Ovary (tissue), 3 donors: ENCODE data around the gene FAHD2B.

Experiments
- POLR2A ChIP-seq: fragments of 450-650 bp; IDR thresholded peaks from one replicate; pipeline ENCODE4 v1.6.1; 2017; ENCODE audit warnings: antibody characterized with exemption, mild to moderate bottlenecking, moderate library complexity
- TF ChIP-seq, protein P1 (sequence below), 3 donors: fragments of 450-650 bp in 2 of 3; fragments of 200-600 bp in 1 of 3; IDR thresholded peaks; one replicate each; pipeline versions ENCODE4 v1.5.1 to v1.8.0; 2016 to 2022; ENCODE audit warnings: antibody characterized with exemption in 3 of 3, mild to moderate bottlenecking in 1 of 3
- donor health status: DM: no; HTN: no; CAD: no.

DNA sequence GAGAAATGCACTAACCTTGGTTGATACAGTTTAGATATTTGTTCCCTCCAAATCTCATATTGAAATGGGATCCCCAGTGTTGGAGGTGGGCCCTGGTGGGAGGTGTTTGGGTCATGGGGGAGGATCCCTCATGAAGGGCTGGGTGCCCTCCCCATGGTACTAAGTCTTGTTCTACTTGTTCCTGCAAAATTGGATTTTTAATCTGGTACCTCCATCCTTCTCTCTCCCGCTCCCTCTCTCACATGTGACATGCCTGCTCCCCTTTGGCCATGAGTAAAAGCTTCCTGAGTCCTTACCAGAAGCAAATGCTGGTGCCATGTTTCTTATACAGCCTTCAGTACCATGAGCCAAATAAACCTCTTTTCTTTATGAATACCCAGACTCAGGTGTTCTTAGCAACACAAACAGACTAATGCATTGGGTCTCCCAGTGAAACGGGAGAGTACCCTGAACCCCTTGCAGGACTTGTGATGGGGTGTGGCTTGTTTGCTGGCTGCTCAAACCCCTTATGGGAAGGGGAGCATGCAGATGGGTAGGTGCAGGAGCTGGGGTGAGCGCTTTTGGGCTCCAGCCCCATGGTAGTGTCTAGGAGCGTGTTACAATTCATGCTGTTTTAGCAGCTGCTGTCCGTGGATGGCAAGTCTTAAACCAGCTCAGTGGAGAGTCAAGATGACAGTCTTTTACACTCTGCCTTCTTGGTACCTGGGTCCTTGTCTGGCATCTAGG lies 27.2 kb downstream of the FAHD2B start:
- TF ChIP-seq POLR2A, result no peak
- TF ChIP-seq, protein P1, sequence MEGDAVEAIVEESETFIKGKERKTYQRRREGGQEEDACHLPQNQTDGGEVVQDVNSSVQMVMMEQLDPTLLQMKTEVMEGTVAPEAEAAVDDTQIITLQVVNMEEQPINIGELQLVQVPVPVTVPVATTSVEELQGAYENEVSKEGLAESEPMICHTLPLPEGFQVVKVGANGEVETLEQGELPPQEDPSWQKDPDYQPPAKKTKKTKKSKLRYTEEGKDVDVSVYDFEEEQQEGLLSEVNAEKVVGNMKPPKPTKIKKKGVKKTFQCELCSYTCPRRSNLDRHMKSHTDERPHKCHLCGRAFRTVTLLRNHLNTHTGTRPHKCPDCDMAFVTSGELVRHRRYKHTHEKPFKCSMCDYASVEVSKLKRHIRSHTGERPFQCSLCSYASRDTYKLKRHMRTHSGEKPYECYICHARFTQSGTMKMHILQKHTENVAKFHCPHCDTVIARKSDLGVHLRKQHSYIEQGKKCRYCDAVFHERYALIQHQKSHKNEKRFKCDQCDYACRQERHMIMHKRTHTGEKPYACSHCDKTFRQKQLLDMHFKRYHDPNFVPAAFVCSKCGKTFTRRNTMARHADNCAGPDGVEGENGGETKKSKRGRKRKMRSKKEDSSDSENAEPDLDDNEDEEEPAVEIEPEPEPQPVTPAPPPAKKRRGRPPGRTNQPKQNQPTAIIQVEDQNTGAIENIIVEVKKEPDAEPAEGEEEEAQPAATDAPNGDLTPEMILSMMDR (IDR thresholded peaks at IDR 0.05), result no peak
